GM23338 (cell line): ENCODE measurements around the gene IFITM10. TPM values are rescaled to one million over a fixed set of nuclear protein-coding genes. Genes with fewer than 3 reads are reported as not detected.

Source experiments
- ATAC-seq: fragments of 200-7000 bp; cut with Tn5 transposase; 3 replicates; pipeline ENCODE4 v1.9.1; 2020
- DNase-seq: peaks from one replicate; pipeline ENCODE4 v3.0.0-alpha.2; 2015; ENCODE audit warnings: low spot score
- H2AFZ ChIP-seq: fragments of 200-600 bp; sonication (generic); 2 replicates; pipeline ENCODE4 v1.8.0; 2016; ENCODE audit warnings: antibody characterized with exemption, mild to moderate bottlenecking, moderate library complexity
- H3F3A ChIP-seq: fragments of 200-600 bp; sonication (generic); replicated peaks from 2 replicates; pipeline ENCODE4 v1.8.0; 2017; ENCODE audit warnings: antibody characterized with exemption, mixed run types, low read depth
- H3K27ac ChIP-seq: fragments of 200-600 bp; sonication (generic); 2 replicates; pipeline ENCODE4 v1.6.1; 2016; ENCODE audit warnings: low read depth
- H3K27me3 ChIP-seq: fragments of 200-600 bp; sonication (generic); 2 replicates; pipeline ENCODE4 v1.8.0; 2016; ENCODE audit warnings: mild to moderate bottlenecking, mixed run types, moderate library complexity; ENCODE audit not compliant: insufficient read depth
- H3K36me3 ChIP-seq: fragments of 200-600 bp; sonication (generic); 2 replicates; pipeline ENCODE4 v1.8.0; 2016; ENCODE audit warnings: mild to moderate bottlenecking; ENCODE audit not compliant: insufficient read depth
- H3K4me1 ChIP-seq: fragments of 200-600 bp; sonication (generic); 2 replicates; pipeline ENCODE4 v1.8.0; 2016; ENCODE audit warnings: mild to moderate bottlenecking, moderate library complexity; ENCODE audit not compliant: insufficient read depth
- H3K4me2 ChIP-seq: fragments of 200-600 bp; sonication (generic); 2 replicates; pipeline ENCODE4 v1.7.1; 2017; ENCODE audit warnings: mixed run types
- H3K4me3 ChIP-seq: fragments of 200-600 bp; sonication (generic); 2 replicates; pipeline ENCODE4 v1.6.1; 2016; ENCODE audit warnings: mixed run types
- H3K79me2 ChIP-seq: fragments of 200-600 bp; sonication (generic); replicated peaks from 2 replicates; pipeline ENCODE4 v1.8.0; 2017; ENCODE audit warnings: mild to moderate bottlenecking; ENCODE audit not compliant: insufficient read depth
- H3K9me2 ChIP-seq: fragments of 200-600 bp; sonication (generic); 2 replicates; pipeline ENCODE4 v1.8.0; 2017; ENCODE audit not compliant: insufficient read depth
- H4K20me1 ChIP-seq: fragments of 200-600 bp; sonication (generic); replicated peaks from 2 replicates; pipeline ENCODE4 v1.8.0; 2017; ENCODE audit warnings: mild to moderate bottlenecking; ENCODE audit not compliant: insufficient read depth
- H3K27ac Mint-ChIP-seq: 2 replicates; pipeline ENCODE4 v1.8.0; 2020; ENCODE audit warnings: inconsistent platforms, mild to moderate bottlenecking, moderate library complexity, mixed read lengths
- H3K27me3 Mint-ChIP-seq: 3 replicates; pipeline ENCODE4 v1.8.0; 2022; ENCODE audit warnings: low read depth, mild to moderate bottlenecking, moderate library complexity, mixed read lengths, inconsistent platforms; ENCODE audit not compliant: insufficient read depth, poor library complexity
- H3K36me3 Mint-ChIP-seq: 3 replicates; pipeline ENCODE4 v1.8.0; 2021; ENCODE audit warnings: low read depth, mild to moderate bottlenecking, inconsistent platforms, moderate library complexity, mixed read lengths
- H3K4me1 Mint-ChIP-seq: 3 replicates; pipeline ENCODE4 v1.8.0; 2020; ENCODE audit warnings: mild to moderate bottlenecking, inconsistent platforms, mixed read lengths
- H3K4me3 Mint-ChIP-seq: 3 replicates; pipeline ENCODE4 v1.8.0; 2021; ENCODE audit warnings: moderate library complexity, mild to moderate bottlenecking, inconsistent platforms, mixed read lengths
- H3K9me3 Mint-ChIP-seq: 3 replicates; pipeline ENCODE4 v1.8.0; 2020; ENCODE audit warnings: moderate library complexity, mild to moderate bottlenecking, inconsistent platforms, mixed read lengths
- CREB1 ChIP-seq: fragments of 250-450 bp; sonication (Bioruptor Pico); IDR thresholded peaks from 2 replicates; pipeline ENCODE4 v1.5.0; 2020; ENCODE audit warnings: low read depth, mild to moderate bottlenecking, moderate library complexity
- EZH2 ChIP-seq: fragments of 200-600 bp; sonication (generic); IDR thresholded peaks from one replicate; pipeline ENCODE4 v1.8.0; 2017; ENCODE audit warnings: antibody characterized with exemption, mild to moderate bottlenecking, low read depth; ENCODE audit not compliant: unreplicated experiment
- EZH2phosphoT487 ChIP-seq: fragments of 200-600 bp; sonication (generic); IDR thresholded peaks from one replicate; pipeline ENCODE4 v1.8.1; 2018; ENCODE audit warnings: antibody characterized with exemption; ENCODE audit not compliant: unreplicated experiment
- JUNB ChIP-seq: IDR thresholded peaks from one replicate; pipeline ENCODE4 v1.6.1; 2016; ENCODE audit warnings: antibody characterized with exemption; ENCODE audit not compliant: unreplicated experiment
- NANOG ChIP-seq: IDR thresholded peaks from 2 replicates; pipeline ENCODE4 v1.6.1; 2016; ENCODE audit warnings: antibody characterized with exemption, borderline replicate concordance
- POLR2AphosphoS5 ChIP-seq: IDR thresholded peaks from 2 replicates; pipeline ENCODE4 v1.6.1; 2016; ENCODE audit warnings: antibody characterized with exemption, low read depth
- REST ChIP-seq: IDR thresholded peaks from one replicate; pipeline ENCODE4 v1.6.1; 2018; ENCODE audit warnings: antibody characterized with exemption; ENCODE audit not compliant: unreplicated experiment
- STAT1 ChIP-seq: IDR thresholded peaks from one replicate; pipeline ENCODE4 v1.6.1; 2016; ENCODE audit warnings: antibody characterized with exemption; ENCODE audit not compliant: unreplicated experiment
- ZNF114 ChIP-seq: fragments of 250-450 bp; sonication (Bioruptor Pico); IDR thresholded peaks from 2 replicates; pipeline ENCODE4 v1.5.0; 2020; ENCODE audit warnings: mild to moderate bottlenecking, moderate library complexity
- ZNF331 ChIP-seq: fragments of 250-450 bp; sonication (Bioruptor Pico); IDR thresholded peaks from 2 replicates; pipeline ENCODE4 v1.5.0; 2020; ENCODE audit warnings: low read depth, mild to moderate bottlenecking, moderate library complexity
- polyA plus RNA-seq: library from polyadenylated mRNA; unstranded; fragments of >200 nt; fragmentation: Nextera tagmentation; extraction: Ambion mirVana; gene quantifications from 2 replicates; pipeline ENCODE4 v1.2.1, GENCODE V29; 2016
- total RNA-seq: library from RNA; depleted of rRNA; stranded (reverse); fragments of >200 nt; shearing (Covaris generic); gene quantifications from 2 replicates; pipeline ENCODE4 v1.2.3, GENCODE V29; 2014
- TF ChIP-seq, protein P1 (sequence below), 2 experiments: fragments of 200-600 bp in 1 of 2; sonication (generic) in 1 of 2; conservative IDR thresholded peaks; 2 replicates each; pipeline versions ENCODE4 v1.5.1 to v1.6.1; 2016 to 2017; ENCODE audit warnings: antibody characterized with exemption in 2 of 2, low read depth in 2 of 2, mild to moderate bottlenecking in 2 of 2, moderate library complexity in 1 of 2
- TF ChIP-seq, protein P2 (sequence below): IDR thresholded peaks from 2 replicates; pipeline ENCODE4 v1.6.1; 2016; ENCODE audit warnings: antibody characterized with exemption

Gene IFITM10
- total and polyA plus RNA-seq, 2 experiments from 2014 or later = 0.06 TPM; not detected in 1

DNA sequence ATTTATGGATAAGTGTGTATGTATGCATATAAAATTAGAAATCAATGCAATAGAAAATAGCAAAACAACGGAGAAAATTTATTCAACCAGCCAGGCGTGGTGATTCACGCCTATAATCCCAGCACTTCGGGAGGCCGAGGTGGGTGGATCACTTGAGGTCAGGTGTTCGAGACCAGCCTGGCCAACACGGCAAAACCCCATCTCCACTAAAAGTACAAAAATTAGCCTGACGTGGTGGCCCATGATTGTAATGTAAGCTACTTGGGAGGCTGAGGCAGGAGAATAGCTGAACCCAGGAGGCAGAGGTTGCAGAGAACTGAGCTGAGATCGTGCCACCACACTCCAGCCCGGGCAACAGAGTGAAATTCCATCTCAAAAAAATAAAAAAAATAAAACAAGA is 47.9 kb downstream of the IFITM10 start:
- no peaks in the 10 kb centered on the region for H3K27me3 ChIP-seq
- peaks cover 6% of the 10 kb centered on the region for H3K27me3 Mint-ChIP-seq
- ATAC-seq (no peak), DNase-seq (no peak)
- TF ChIP-seq ZNF331 (CRISPR knock-in tag) (no peak), POLR2AphosphoS5 (no peak), CREB1 (CRISPR knock-in tag) (no peak), JUNB (no peak), EZH2 (no peak)
- peaks cover 3% of the 10 kb centered on the region; the same call in 1 of the 3 replicates for H3K36me3 Mint-ChIP-seq
- H4K20me1 ChIP-seq = no peaks in the 10 kb centered on the region
- no peak overlapping the region for H3K4me3 ChIP-seq
- H3K4me1 Mint-ChIP-seq = no peaks in the 10 kb centered on the region
- peaks cover 24% of the 10 kb centered on the region for H3K9me3 Mint-ChIP-seq
- no peaks in the 10 kb centered on the region for H3K4me1 ChIP-seq
- no peak overlapping the region for H3K27ac ChIP-seq
- H3K4me2 ChIP-seq = no peak overlapping the region
- no peaks in the 10 kb centered on the region for H3K9me2 ChIP-seq
- H2AFZ ChIP-seq = no peak overlapping the region
- H3K36me3 ChIP-seq = no peaks in the 10 kb centered on the region
- no peak overlapping the region for H3K27ac Mint-ChIP-seq
- no peak overlapping the region for H3K4me3 Mint-ChIP-seq
- no peaks in the 10 kb centered on the region for H3F3A ChIP-seq
- no peaks in the 10 kb centered on the region for H3K79me2 ChIP-seq

DNA sequence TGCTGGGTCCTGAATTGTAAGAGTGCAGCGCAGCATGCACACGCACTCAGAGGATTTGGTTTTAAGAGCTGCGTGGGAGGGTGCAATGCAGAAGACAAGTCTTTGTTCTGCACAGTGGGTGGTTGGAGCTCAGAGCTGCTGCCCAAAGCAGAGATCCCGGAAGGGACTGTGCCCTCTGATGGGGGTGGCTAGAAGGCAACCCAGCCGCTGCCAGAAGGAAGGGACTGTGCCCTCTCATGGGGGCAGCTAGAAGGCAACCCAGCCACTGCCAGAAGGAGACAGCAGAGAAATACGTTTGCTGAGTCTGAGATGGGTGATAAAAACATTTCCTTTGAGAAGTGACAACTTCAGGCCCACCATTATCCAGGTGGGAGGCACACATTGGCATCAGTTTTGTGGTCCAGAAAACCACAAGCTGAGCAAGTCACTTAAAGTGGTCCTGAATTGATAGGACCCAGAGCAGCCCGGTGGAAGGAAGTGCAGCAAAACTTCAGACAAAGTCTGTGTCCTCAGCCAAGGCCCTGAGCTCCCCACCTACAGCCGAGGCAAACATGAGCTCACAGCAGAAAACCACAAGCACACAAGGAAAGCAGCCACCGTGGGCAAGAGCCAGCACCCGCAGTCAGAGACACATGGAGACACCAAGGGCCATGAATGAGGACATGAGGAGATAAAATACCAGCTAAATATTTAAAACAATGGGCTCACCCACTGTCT is 49.1 kb downstream of the IFITM10 start:
- H3K36me3 Mint-ChIP-seq = no peaks in the 10 kb centered on the region; the same call in 2 of the 3 replicates
- Histone ChIP-seq H3K27me3 (no peaks in the 10 kb centered on the region), H3F3A (no peaks in the 10 kb centered on the region), H3K36me3 (no peaks in the 10 kb centered on the region), H3K4me3 (no peak overlapping the region), H3K4me1 (no peaks in the 10 kb centered on the region), H3K4me2 (no peak overlapping the region), H2AFZ (no peak overlapping the region), H3K27ac (no peak overlapping the region), H4K20me1 (no peaks in the 10 kb centered on the region), H3K9me2 (no peaks in the 10 kb centered on the region), H3K79me2 (no peaks in the 10 kb centered on the region)
- no peak overlapping the region for H3K4me3 Mint-ChIP-seq
- no peaks in the 10 kb centered on the region for H3K4me1 Mint-ChIP-seq
- H3K9me3 Mint-ChIP-seq = peaks cover 20% of the 10 kb centered on the region
- DNase-seq (no peak), ATAC-seq (no peak; the same call in 2 of the 3 replicates)
- no peak overlapping the region for H3K27ac Mint-ChIP-seq
- peaks cover 7% of the 10 kb centered on the region for H3K27me3 Mint-ChIP-seq
- TF ChIP-seq, protein P1, sequence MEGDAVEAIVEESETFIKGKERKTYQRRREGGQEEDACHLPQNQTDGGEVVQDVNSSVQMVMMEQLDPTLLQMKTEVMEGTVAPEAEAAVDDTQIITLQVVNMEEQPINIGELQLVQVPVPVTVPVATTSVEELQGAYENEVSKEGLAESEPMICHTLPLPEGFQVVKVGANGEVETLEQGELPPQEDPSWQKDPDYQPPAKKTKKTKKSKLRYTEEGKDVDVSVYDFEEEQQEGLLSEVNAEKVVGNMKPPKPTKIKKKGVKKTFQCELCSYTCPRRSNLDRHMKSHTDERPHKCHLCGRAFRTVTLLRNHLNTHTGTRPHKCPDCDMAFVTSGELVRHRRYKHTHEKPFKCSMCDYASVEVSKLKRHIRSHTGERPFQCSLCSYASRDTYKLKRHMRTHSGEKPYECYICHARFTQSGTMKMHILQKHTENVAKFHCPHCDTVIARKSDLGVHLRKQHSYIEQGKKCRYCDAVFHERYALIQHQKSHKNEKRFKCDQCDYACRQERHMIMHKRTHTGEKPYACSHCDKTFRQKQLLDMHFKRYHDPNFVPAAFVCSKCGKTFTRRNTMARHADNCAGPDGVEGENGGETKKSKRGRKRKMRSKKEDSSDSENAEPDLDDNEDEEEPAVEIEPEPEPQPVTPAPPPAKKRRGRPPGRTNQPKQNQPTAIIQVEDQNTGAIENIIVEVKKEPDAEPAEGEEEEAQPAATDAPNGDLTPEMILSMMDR (conservative IDR thresholded peaks at IDR 0.05; ENCODE audit: low read depth in 2 of 2) = no peak
- TF ChIP-seq ZNF331 (CRISPR knock-in tag) (no peak), STAT1 (no peak), REST (no peak), CREB1 (CRISPR knock-in tag) (no peak), EZH2phosphoT487 (no peak), JUNB (no peak), NANOG (no peak), ZNF114 (no peak), POLR2AphosphoS5 (no peak)
- TF ChIP-seq, protein P2, sequence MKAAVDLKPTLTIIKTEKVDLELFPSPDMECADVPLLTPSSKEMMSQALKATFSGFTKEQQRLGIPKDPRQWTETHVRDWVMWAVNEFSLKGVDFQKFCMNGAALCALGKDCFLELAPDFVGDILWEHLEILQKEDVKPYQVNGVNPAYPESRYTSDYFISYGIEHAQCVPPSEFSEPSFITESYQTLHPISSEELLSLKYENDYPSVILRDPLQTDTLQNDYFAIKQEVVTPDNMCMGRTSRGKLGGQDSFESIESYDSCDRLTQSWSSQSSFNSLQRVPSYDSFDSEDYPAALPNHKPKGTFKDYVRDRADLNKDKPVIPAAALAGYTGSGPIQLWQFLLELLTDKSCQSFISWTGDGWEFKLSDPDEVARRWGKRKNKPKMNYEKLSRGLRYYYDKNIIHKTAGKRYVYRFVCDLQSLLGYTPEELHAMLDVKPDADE = no peak
